Gastrocnemius medialis (tissue), 4 donors: ENCODE results near the gene DND1.

Source experiments
- CTCF ChIP-seq, 5 experiments: fragments of 450-650 bp in 3 of 5; fragments of 200-600 bp in 2 of 5; sonication (generic) in 2 of 5; IDR thresholded peaks in 4 of 5; conservative IDR thresholded peaks in 1 of 5; 1 replicate in 4 of 5; 2 replicates in 1 of 5; pipeline ENCODE4 v1.5.1; 2016 to 2019; ENCODE audit warnings: antibody characterized with exemption in 5 of 5, mild to moderate bottlenecking in 3 of 5, moderate library complexity in 3 of 5
- POLR2A ChIP-seq, 2 donors: fragments of 450-650 bp; IDR thresholded peaks; one replicate each; pipeline ENCODE4 v1.6.1; 2017; ENCODE audit warnings: antibody characterized with exemption in 2 of 2, mild to moderate bottlenecking in 2 of 2, moderate library complexity in 2 of 2

GRCh38 chr5:140633501-140633900 is 39.9 kb downstream of the DND1 start:
- no peak for TF ChIP-seq CTCF (IDR thresholded peaks at IDR 0.05 in 4 of 5, conservative IDR thresholded peaks at IDR 0.05 in 1 of 5)
- no peak for TF ChIP-seq POLR2A (IDR thresholded peaks at IDR 0.05)
